Prostate gland (tissue), 2 donors: Measurements from ENCODE around the gene HSD17B8.

ENCODE experiments used
- POLR2A ChIP-seq: fragments of 450-650 bp; IDR thresholded peaks from one replicate; pipeline ENCODE4 v1.6.1; 2016; ENCODE audit warnings: antibody characterized with exemption, mild to moderate bottlenecking
- POLR2AphosphoS5 ChIP-seq: sonication (generic); formaldehyde crosslinking; IDR thresholded peaks from one replicate; pipeline ENCODE4 v1.6.1; 2017; ENCODE audit warnings: antibody characterized with exemption
- TF ChIP-seq, protein P1 (sequence below), 4 experiments: fragments of 200-600 bp in 2 of 4; fragments of 450-650 bp in 2 of 4; sonication (generic) in 2 of 4; IDR thresholded peaks; 1 replicate in 3 of 4; 2 replicates in 1 of 4; pipeline ENCODE4 v1.5.1; 2016 to 2019; ENCODE audit warnings: antibody characterized with exemption in 4 of 4, mild to moderate bottlenecking in 2 of 4, moderate library complexity in 2 of 4

DNA sequence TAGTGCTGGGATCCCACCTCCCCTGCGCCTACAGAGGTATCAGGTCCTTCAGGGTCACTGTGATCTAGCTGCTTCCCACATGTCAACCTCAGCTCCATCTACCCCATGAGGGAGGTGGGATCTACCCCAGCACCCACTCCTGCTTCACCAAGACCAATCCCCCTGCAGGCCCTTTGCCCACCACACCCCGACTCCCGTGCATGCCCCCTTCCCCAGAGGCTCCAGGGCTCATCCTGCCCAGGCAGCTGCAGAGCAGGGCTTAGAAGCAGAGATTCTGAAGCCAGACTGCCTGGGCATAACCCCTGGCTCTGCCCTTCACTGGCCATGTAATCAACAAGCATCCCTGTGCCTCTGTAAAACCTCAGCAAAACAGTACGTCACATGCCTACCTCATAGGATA, 29.7 kb upstream of the HSD17B8 start:
- TF ChIP-seq POLR2A (no peak), POLR2AphosphoS5 (no peak)
- TF ChIP-seq, protein P1, sequence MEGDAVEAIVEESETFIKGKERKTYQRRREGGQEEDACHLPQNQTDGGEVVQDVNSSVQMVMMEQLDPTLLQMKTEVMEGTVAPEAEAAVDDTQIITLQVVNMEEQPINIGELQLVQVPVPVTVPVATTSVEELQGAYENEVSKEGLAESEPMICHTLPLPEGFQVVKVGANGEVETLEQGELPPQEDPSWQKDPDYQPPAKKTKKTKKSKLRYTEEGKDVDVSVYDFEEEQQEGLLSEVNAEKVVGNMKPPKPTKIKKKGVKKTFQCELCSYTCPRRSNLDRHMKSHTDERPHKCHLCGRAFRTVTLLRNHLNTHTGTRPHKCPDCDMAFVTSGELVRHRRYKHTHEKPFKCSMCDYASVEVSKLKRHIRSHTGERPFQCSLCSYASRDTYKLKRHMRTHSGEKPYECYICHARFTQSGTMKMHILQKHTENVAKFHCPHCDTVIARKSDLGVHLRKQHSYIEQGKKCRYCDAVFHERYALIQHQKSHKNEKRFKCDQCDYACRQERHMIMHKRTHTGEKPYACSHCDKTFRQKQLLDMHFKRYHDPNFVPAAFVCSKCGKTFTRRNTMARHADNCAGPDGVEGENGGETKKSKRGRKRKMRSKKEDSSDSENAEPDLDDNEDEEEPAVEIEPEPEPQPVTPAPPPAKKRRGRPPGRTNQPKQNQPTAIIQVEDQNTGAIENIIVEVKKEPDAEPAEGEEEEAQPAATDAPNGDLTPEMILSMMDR (IDR thresholded peaks at IDR 0.05) = no peak
